HepG2 (cell line): Measurements from ENCODE around the gene SPTBN4. TPM values are rescaled to one million over a fixed set of nuclear protein-coding genes. Genes with fewer than 3 reads are reported as not detected.

Source experiments
- BRCA1 ChIP-seq: sonication (generic); formaldehyde crosslinking; IDR thresholded peaks from 2 replicates; pipeline ENCODE4 v1.4.0; 2020; ENCODE audit warnings: missing genetic modification reagents
- DR1 ChIP-seq: sonication (generic); formaldehyde crosslinking; IDR thresholded peaks from 2 replicates; pipeline ENCODE4 v1.8.0; 2021; ENCODE audit warnings: mild to moderate bottlenecking, missing genetic modification reagents, inconsistent platforms
- FOXA3 ChIP-seq: IDR thresholded peaks from 2 replicates; pipeline ENCODE4 v1.6.1; 2016; ENCODE audit warnings: missing genetic modification reagents, missing compliant biosample characterization
- HIVEP1 ChIP-seq: sonication (generic); formaldehyde crosslinking; IDR thresholded peaks from 2 replicates; pipeline ENCODE4 v1.4.0; 2020; ENCODE audit warnings: mild to moderate bottlenecking, missing genetic modification reagents
- ISX ChIP-seq: sonication (generic); formaldehyde crosslinking; conservative IDR thresholded peaks from 2 replicates; pipeline ENCODE4 v1.5.0; 2020; ENCODE audit warnings: missing genetic modification reagents
- KLF15 ChIP-seq: sonication (generic); formaldehyde crosslinking; IDR thresholded peaks from 2 replicates; pipeline ENCODE4 v1.8.1; 2023; ENCODE audit warnings: borderline replicate concordance, mild to moderate bottlenecking, inconsistent platforms, missing genetic modification reagents, mixed read lengths
- NBN ChIP-seq: fragments of 450-650 bp; conservative IDR thresholded peaks from 2 replicates; pipeline ENCODE4 v1.6.1; 2017
- NCOA2 ChIP-seq: sonication (generic); formaldehyde crosslinking; IDR thresholded peaks from 2 replicates; pipeline ENCODE4 v1.8.0; 2022; ENCODE audit warnings: inconsistent platforms
- NFATC3 ChIP-seq: sonication (generic); formaldehyde crosslinking; IDR thresholded peaks from 2 replicates; pipeline ENCODE4 v1.5.1; 2020; ENCODE audit warnings: mild to moderate bottlenecking, missing genetic modification reagents
- PAWR ChIP-seq: sonication (generic); formaldehyde crosslinking; IDR thresholded peaks from 2 replicates; pipeline ENCODE4 v1.4.0; 2020; ENCODE audit warnings: missing genetic modification reagents, mild to moderate bottlenecking, borderline replicate concordance
- PLRG1 ChIP-seq: fragments of 450-650 bp; conservative IDR thresholded peaks from 2 replicates; pipeline ENCODE4 v1.6.1; 2016
- SP2 ChIP-seq: sonication (generic); formaldehyde crosslinking; IDR thresholded peaks from 2 replicates; pipeline ENCODE4 v1.5.1; 2020; ENCODE audit warnings: mild to moderate bottlenecking, missing genetic modification reagents
- TEF ChIP-seq: sonication (generic); formaldehyde crosslinking; IDR thresholded peaks from 2 replicates; pipeline ENCODE4 v1.5.0; 2020; ENCODE audit warnings: missing genetic modification reagents
- TP53 ChIP-seq: sonication (generic); formaldehyde crosslinking; conservative IDR thresholded peaks from 2 replicates; pipeline ENCODE4 v1.4.0; 2020; ENCODE audit warnings: missing genetic modification reagents
- U2AF2 ChIP-seq: fragments of 200-400 bp; formaldehyde crosslinking; IDR thresholded peaks from 2 replicates; pipeline ENCODE4 v1.6.1; 2017; ENCODE audit warnings: low read depth, mild to moderate bottlenecking, low read length
- USF2 ChIP-seq, 2 experiments: sonication (generic) in 1 of 2; formaldehyde crosslinking in 1 of 2; IDR thresholded peaks; 2 replicates each; pipeline versions ENCODE4 v1.5.1 to v1.6.1; 2011 to 2020; ENCODE audit warnings: borderline replicate concordance in 1 of 2, low read depth in 1 of 2, low read length in 1 of 2, mild to moderate bottlenecking in 1 of 2, missing genetic modification reagents in 1 of 2, moderate library complexity in 1 of 2
- YEATS2 ChIP-seq: sonication (generic); formaldehyde crosslinking; IDR thresholded peaks from 2 replicates; pipeline ENCODE4 v1.4.0; 2020; ENCODE audit warnings: missing genetic modification reagents, borderline replicate concordance
- ZKSCAN1 ChIP-seq: fragments of 150-350 bp; IDR thresholded peaks from 2 replicates; pipeline ENCODE4 v1.6.1; 2014; ENCODE audit warnings: low read length
- ZNF207 ChIP-seq: fragments of 450-650 bp; IDR thresholded peaks from 2 replicates; pipeline ENCODE4 v1.6.1; 2016; ENCODE audit warnings: antibody characterized with exemption, borderline replicate concordance
- ZNF224 ChIP-seq: sonication (generic); formaldehyde crosslinking; IDR thresholded peaks from 2 replicates; pipeline ENCODE4 v1.5.0; 2020; ENCODE audit warnings: mild to moderate bottlenecking, missing genetic modification reagents
- ZNF275 ChIP-seq: sonication (generic); formaldehyde crosslinking; IDR thresholded peaks from 2 replicates; pipeline ENCODE4 v1.8.0; 2022; ENCODE audit warnings: missing genetic modification reagents, mild to moderate bottlenecking, inconsistent platforms, borderline replicate concordance
- ZNF605 ChIP-seq: sonication (generic); formaldehyde crosslinking; IDR thresholded peaks from 2 replicates; pipeline ENCODE4 v1.8.0; 2022; ENCODE audit warnings: mild to moderate bottlenecking, missing genetic modification reagents
- ZNF75D ChIP-seq: sonication (generic); formaldehyde crosslinking; IDR thresholded peaks from 2 replicates; pipeline ENCODE4 v1.8.1; 2023; ENCODE audit warnings: missing genetic modification reagents, mild to moderate bottlenecking, borderline replicate concordance
- polyA plus RNA-seq, 8 experiments: library from polyadenylated mRNA; depleted of rRNA in 3 of 8; stranded (reverse) in 7 of 8; unstranded in 1 of 8; fragments of >200 nt; fragmentation: Illumina TruSeq in 4 of 8; extraction: Trizol in 4 of 8; gene quantifications; 2 replicates each; pipeline versions ENCODE4 v1.2.1 to v1.2.3, GENCODE V29; 2011 to 2016; ENCODE audit warnings: low read depth in 4 of 8, missing spikeins in 1 of 8, mixed read lengths in 1 of 8; ENCODE audit not compliant: insufficient read depth in 1 of 8
- total RNA-seq, 5 experiments: library from RNA; depleted of rRNA; stranded (reverse); fragments of >200 nt; fragmentation: Illumina TruSeq; extraction: Trizol; gene quantifications; 2 replicates each; pipeline ENCODE4 v1.2.3, GENCODE V29; 2016; ENCODE audit warnings: low read depth in 1 of 5
- TF ChIP-seq, protein P1 (sequence below): sonication (generic); formaldehyde crosslinking; IDR thresholded peaks from 2 replicates; pipeline ENCODE4 v1.4.0; 2020; ENCODE audit warnings: missing genetic modification reagents, mild to moderate bottlenecking, borderline replicate concordance

The SPTBN4 gene
- total and polyA plus RNA-seq, 2 of the 13 experiments (the other 11 are each of a cell fraction or from before 2014, with no cell fraction given): 0.11 TPM

DNA sequence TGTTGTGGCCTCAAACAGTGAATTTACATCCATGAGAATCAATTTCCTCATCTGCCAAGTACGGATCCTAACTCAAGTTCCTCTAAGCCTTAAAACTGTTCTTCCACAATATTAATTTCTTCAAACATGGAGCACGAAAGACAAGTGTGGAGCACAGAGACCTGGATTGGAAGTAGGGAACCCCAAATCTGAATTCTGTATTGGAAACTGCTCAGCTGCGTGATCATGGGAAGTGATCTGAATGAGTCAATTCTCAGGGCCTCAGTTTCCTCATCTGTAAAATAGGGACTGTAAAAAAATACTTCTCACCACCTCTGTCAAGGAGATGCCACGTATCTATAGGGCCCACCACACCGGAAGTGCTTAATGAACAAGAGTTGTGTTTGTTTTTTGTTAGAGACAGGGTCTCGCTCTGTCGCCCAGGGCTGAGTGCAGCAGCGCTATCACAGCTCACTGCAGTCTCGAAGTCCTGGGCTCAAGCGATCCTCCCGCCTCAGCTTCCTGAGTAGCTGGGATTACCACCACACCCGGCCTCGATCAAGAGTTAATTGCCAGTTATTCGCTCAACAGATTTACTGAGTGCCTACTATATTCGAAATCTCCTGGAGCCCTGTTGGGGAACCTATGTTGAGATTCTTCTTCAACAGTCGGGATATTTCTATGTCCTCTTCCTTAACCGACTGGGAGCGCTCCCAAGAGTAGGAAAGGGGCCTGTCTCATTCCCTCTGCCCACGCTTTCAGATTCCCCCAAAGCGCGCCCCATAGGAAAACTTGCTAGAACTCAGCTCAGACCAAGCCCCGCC is 24.3 kb upstream of the SPTBN4 start (continued):
- no peak for TF ChIP-seq TEF (CRISPR knock-in tag)
- TF ChIP-seq PLRG1: no peak
- 0 out of 2 replicates have a peak, but pooled peaks have one; percentile 16 for TF ChIP-seq HIVEP1 (CRISPR knock-in tag)
- TF ChIP-seq NBN: no peak
- no peak for TF ChIP-seq ZNF224 (CRISPR knock-in tag)
- 0 out of 2 replicates have a peak, but pooled peaks have one; percentile 2 for TF ChIP-seq NCOA2 (CRISPR knock-in tag)
- peak; percentile 34; the same call in 1 of the 2 replicates for TF ChIP-seq DR1
- no peak for TF ChIP-seq ZNF605 (CRISPR knock-in tag)
- TF ChIP-seq BRCA1 (CRISPR knock-in tag): no peak
- TF ChIP-seq ISX (CRISPR knock-in tag): no peak
- TF ChIP-seq USF2 (IDR thresholded peaks at IDR 0.05; ENCODE audit: low read depth, low read length): no peak
- TF ChIP-seq USF2 (CRISPR knock-in tag; IDR thresholded peaks at IDR 0.05; ENCODE audit: borderline replicate concordance): no peak
- TF ChIP-seq U2AF2: no peak
- TF ChIP-seq PAWR (CRISPR knock-in tag): no peak
- TF ChIP-seq TP53 (CRISPR knock-in tag): no peak
- TF ChIP-seq YEATS2 (CRISPR knock-in tag): no peak
- TF ChIP-seq ZNF75D (CRISPR knock-in tag): no peak
- TF ChIP-seq ZKSCAN1: no peak
- no peak for TF ChIP-seq FOXA3
- TF ChIP-seq SP2 (CRISPR knock-in tag): no peak
- TF ChIP-seq NFATC3 (CRISPR knock-in tag): no peak
- no peak for TF ChIP-seq ZNF207
- TF ChIP-seq ZNF275 (CRISPR knock-in tag): 0 out of 2 replicates have a peak, but pooled peaks have one; percentile 43
- TF ChIP-seq, protein P1, sequence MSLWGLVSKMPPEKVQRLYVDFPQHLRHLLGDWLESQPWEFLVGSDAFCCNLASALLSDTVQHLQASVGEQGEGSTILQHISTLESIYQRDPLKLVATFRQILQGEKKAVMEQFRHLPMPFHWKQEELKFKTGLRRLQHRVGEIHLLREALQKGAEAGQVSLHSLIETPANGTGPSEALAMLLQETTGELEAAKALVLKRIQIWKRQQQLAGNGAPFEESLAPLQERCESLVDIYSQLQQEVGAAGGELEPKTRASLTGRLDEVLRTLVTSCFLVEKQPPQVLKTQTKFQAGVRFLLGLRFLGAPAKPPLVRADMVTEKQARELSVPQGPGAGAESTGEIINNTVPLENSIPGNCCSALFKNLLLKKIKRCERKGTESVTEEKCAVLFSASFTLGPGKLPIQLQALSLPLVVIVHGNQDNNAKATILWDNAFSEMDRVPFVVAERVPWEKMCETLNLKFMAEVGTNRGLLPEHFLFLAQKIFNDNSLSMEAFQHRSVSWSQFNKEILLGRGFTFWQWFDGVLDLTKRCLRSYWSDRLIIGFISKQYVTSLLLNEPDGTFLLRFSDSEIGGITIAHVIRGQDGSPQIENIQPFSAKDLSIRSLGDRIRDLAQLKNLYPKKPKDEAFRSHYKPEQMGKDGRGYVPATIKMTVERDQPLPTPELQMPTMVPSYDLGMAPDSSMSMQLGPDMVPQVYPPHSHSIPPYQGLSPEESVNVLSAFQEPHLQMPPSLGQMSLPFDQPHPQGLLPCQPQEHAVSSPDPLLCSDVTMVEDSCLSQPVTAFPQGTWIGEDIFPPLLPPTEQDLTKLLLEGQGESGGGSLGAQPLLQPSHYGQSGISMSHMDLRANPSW (CRISPR knock-in tag): no peak
- no peak for TF ChIP-seq KLF15 (CRISPR knock-in tag)
